Neuron (in vitro differentiated cells): ENCODE results near the gene SHOX.

Experiments used
- H2AFZ ChIP-seq: one replicate; pipeline ENCODE4 v1.6.1; 2013; ENCODE audit warnings: low read depth, mild to moderate bottlenecking, inconsistent platforms, low read length, moderate library complexity
- H3K27me3 ChIP-seq: one replicate; pipeline ENCODE4 v1.6.1; 2013; ENCODE audit warnings: low read length; ENCODE audit not compliant: insufficient read depth
- H3K36me3 ChIP-seq: one replicate; pipeline ENCODE4 v1.6.1; 2013; ENCODE audit warnings: low read length; ENCODE audit not compliant: insufficient read depth
- H3K4me1 ChIP-seq: one replicate; pipeline ENCODE4 v1.6.1; 2013; ENCODE audit warnings: low read length; ENCODE audit not compliant: insufficient read depth
- H3K4me3 ChIP-seq: 2 replicates; pipeline ENCODE4 v1.5.1; 2013; ENCODE audit warnings: mild to moderate bottlenecking, low read length, moderate library complexity
- H3K9me3 ChIP-seq: one replicate; pipeline ENCODE4 v1.6.1; 2013; ENCODE audit warnings: low read length

Gene SHOX

DNA sequence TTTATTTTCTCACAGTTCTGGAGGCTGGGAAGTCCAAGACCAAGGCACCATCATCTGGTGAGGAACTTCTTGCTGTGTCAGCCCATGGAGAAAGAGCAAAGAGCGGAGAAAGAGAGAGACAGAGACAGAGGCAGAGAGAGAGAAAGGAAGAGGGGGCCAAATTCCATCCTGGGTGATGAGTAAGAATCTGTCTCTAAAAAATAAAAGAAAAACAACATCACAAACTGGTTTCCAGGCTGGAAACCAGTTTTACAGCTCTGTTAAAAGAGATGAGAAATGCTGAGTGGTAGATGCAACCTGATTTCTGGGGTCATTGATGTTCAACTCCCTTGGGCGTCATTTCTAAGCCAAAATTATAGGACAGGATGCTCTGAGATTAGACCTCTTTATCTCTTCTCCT, 72.9 kb downstream of the SHOX start:
- Histone ChIP-seq H3K4me3 (no peak overlapping the region), H2AFZ (no peak overlapping the region), H3K36me3 (no peaks in the 10 kb centered on the region), H3K27me3 (no peaks in the 10 kb centered on the region), H3K9me3 (no peaks in the 10 kb centered on the region), H3K4me1 (no peaks in the 10 kb centered on the region)

DNA sequence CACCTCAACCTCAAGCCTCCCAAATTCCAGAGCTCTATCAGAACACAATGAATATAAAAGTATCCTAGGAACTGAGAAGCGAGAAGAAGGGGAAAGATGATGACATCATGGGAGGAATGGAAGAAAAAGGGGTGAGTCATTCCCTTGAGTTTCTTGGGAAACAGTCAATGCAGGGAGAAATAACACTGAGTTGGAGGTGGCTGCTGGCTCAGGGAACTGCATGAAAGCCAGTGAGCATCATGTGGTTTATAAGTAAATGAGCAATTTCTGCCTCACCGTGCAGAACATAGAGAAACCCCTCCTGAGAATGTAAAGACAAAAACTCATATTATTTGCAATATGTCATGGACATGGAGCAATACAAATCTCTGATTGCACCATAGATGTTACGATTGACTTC, 73.3 kb downstream of the SHOX start:
- H3K9me3 ChIP-seq, result no peaks in the 10 kb centered on the region
- no peaks in the 10 kb centered on the region for H3K27me3 ChIP-seq
- H2AFZ ChIP-seq, result no peak overlapping the region
- H3K36me3 ChIP-seq, result no peaks in the 10 kb centered on the region
- no peak overlapping the region for H3K4me3 ChIP-seq
- H3K4me1 ChIP-seq, result no peaks in the 10 kb centered on the region
